Suppressor macrophage treated with lipopolysaccharide for 4 hours (primary cell): ENCODE results near the gene LTB4R2.
"Not testable (repeated sequence)": the region's sequence is repeated elsewhere in the genome, so short reads cannot be mapped to it uniquely, and the experiment has no call there.

Experiments
- DNase-seq: peaks from one replicate; pipeline ENCODE4 v3.0.0-alpha.2; 2020

Gene LTB4R2

DNA sequence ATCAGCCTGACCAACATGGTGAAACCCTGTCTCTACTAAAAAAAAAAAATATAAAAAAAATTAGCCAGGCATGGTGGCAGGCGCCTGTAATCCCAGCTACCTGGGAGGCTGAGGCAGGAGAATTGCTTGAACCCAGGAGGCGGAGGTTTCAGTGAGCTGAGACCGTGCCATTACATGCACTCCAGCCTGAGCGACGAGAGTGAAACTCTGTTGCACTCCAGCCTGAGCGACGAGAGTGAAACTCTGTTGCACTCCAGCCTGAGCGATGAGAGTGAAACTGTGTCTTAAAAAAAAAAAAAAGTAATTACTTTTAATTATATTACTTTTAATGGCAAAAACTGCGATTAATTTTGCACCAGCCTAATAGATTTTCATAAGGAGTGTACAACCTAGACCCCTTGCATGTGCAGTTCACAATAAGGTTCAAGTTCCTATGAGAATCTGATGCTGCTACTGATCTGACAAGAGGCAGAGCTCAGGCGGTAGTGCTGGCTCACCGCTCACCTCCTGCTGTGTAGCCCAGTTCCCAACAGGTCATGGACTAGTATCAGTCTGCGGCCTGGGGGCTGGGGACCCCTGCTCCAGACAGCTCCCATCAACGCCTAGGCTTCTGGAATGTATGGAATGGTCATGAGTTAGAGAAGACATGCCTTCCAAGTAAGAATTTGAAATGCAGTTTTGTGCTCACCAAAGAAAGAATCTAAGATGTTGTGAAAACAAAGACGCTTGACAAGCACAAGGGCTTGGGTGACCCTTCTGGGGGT lies 11.5 kb downstream of the LTB4R2 start:
- DNase-seq, result no peak

DNA sequence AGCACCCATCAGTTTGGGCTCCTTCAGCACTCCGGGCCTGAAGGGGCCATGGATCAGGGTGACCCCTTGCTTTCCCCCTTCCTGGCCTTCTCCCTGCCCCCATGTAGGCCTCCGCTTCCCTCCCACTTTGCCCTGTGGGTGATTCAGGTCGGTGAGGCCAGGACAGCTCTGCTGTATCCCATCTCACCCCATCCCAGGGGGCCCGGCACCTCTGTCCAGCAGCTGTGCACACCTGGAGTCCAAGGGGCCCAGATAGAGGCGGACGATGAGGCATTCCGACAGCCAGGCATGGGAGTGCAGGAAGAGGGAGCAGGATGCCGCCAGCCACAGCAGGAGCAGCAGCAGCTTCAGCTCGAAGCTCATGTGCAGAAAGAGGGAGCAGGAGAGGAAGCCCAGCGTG lies 12.7 kb downstream of the LTB4R2 start:
- DNase-seq, result no peak

DNA sequence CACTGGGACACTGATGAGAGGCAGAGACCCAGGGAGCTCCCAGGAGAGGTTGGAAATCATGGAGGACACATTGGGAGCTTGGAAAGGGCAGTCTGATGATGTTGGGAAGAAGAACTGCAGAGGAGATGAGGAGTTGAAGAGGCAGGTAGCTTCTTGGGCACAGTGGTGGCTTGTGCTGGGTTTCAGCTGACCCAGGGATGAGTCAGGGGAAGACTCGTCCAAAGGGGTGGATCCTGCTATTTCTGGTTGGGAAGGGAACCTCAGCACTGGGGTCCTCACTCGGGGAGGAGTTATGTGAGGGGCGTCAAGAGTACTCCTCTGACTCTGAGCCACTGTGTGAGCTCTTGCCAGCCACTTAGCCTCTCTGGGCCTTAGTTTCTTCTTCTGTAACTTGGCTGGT lies 13.4 kb downstream of the LTB4R2 start:
- DNase-seq, result no peak

DNA sequence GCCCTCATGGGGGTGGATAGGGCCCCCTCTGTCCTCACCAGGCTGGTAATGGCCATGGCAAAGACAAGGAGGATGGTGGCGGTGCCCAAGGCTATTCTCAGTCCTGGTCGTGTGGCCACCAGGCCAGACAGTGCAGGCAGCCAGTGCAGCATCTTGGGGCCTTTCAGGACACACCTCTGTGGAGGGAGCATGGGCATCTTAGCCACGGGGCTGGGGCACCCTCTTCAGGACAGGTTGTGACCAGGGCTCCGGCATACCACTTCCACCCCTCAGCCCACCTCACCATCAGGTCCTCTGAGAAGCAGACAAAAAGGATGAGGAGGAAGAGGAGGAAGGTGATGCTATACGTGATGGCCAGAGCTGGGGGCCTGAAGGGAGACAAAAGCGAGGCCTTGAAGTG lies 14.1 kb downstream of the LTB4R2 start:
- DNase-seq, result no peak

DNA sequence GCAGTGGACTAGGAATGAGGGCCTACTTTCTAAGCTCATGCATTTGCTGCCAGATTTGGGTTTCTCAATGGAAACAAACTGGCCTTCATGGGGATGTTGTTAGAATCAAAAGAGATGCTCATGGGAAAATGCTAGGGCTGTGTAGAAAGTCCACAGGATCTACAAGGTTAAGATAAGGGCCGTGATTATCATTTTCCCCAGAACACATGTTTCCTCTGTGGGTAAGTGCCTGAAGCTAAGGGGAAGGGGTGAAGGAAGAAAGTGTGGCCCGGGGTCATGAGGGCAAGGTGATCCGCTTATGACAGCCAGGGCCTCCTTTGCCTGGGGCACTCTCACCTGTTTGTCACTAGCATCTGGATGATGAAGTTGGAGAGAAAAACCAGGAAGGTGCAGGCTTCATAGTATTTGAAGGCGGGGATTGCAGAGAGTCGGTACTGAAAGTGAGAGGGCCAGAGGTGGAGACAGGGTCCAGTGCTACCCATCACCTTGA lies 15.1 kb downstream of the LTB4R2 start:
- DNase-seq, result no peak

DNA sequence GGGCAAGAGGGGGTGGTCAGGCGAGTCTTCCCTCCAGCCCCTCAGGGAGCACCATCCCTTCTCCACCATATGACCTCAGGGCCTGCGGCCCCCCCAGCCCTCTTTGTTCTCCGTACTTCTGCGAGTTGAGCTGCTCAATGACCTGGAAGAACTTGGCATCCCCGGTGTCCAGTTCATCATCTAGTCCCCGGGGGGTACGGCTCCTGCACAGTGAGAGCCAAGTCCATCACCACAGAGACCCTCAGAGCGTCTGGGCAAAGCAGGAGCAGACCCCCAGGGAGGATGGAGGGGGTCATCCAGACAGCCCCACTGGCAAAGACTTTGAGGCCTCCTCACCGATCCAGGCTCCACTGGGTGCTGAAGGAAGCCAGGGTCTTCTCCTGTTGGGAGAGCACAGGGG lies 16.0 kb downstream of the LTB4R2 start:
- DNase-seq, result no peak

DNA sequence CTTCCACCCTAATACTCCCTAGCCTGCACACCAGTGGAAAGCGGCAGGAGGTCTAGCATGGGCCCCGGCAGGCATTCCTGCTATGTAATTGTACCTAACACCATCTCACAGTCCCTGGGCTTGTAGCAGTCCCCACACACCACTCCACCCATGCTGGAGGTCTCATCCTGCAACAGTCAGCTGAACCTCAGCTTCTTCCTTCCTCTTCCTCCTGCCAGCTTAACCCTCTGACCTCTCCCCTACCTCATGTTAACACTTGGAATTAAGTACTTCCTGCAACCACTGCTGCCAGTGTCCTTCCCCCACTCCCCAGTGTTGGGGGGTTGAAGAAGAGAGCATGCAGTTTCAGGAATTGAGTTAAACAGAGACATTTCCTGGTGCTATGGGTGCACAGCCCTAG lies 17.4 kb downstream of the LTB4R2 start:
- DNase-seq, result no peak

DNA sequence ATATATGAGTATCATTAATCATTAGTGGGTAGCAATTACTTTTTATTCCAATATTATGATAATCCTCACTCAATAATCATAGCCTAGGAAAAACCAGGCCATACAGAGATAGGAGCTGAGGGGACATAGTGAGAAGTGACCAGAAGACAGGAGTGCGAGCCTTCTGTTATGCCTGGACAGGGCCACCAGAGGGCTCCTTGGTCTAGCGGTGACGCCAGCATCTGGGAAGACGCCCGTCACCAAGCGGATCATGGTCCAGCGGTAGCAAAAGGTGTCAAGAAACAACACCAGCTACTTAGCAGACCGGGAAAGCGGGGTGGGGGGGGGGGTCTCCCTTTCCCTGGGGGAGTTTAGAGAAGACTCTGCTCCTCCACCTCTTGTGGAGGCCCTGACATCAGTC lies 18.0 kb downstream of the LTB4R2 start:
- not testable (repeated sequence) for DNase-seq

DNA sequence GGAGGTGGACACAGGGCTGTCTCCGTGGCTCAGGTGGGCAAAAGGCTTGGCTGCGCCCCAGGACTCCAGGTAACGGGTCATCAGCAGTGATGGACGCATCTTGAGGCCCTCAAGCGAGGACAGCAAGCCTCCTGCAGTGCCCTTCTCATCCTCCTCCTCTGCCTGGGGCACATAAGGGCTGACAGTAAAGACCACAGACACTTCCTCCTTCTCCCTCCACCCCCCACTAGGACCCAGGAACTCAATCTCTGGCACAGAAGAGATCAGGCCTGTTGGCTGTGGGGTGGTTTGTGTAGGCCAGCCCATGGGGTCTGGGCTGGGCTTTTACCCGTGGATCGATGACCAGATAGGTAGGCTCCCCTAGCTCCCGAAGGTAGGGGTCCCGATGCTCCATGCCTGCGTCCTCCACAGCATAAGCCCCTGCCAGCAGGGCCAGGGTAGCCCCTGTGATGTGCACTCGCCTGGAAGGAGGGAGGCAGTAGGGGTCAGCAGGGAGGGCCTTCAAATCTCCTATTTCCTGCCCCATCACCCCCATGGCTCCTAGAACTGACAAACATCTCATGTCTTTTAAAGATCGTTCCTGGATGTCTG lies 19.2 kb downstream of the LTB4R2 start:
- no peak for DNase-seq

DNA sequence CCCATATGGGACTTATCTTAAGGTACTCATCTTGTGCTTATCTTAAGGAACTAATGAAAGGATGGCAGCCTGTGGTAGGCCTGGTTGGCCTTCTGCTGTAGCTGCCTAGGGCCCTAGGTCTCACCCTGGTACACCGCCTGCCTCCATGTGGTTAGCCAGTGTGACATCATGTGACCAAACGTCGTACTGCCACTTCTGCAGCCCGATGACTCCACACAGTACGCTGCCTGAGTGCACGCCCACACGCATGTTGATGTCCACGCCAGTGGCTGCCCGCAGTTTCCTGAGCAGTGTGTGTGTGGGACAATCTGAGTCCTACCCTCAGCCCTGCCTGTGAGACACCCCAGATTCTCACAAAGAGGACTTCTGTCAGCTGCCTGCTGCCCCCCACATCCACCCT lies 19.8 kb downstream of the LTB4R2 start:
- DNase-seq, result peak; percentile 92

DNA sequence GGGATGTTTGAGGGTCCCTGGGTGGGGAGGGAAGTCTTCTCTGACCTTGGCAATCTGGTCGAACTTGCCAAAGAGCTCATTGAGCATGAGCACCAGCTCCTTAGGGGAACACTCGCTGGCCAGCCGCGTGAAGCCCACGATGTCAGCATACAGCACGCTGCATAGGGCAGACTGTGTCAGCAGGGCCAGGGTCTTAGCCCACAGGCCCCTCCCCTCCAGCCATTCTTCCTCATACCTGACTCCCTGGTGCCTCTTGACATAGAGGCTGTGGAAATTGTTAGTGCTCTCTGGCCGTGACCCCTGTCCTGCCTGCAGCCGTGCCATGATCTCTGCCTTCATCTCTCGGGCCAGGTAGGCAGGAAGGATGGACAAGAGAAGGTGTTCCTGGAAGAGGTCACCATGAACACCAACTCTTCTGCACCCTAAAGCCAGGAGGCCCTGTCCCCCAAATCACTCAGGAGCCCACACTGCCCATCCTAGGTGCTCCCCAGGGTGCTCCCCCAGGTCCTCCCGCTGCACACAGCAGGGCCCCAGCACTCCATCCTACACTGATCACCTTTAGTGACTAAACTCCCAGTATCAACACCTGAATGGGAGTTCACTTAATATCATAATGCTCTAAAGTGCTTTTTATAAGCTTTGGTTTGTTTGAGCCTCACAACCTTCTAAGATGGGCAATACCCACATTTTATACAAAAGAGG lies 21.2 kb downstream of the LTB4R2 start:
- DNase-seq, result no peak

DNA sequence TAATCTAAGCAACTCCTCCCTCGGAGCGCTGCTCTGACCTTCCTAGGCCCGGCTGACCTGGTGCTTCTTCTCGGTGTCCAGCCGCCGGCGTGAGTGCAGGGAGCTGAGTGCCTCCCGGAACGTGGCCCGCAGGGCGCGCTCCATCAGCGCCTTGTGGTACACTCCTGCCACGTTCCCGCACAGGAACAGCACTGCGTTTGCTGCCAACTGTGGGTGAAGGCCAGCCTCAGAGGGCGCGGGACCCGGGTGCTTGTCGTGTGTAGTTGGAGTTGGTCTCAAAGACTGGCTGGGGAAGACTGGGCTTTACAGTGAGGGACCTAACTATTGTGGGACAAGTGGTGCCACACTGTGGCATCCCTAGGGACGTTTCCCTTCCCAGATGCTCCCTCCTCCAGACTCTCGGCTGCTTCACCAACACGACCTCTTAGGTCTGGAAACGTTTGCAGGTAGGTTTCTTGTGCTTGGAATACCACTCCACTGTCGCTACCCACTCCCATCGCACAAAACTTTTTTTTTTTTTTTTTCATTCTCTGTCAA lies 21.9 kb downstream of the LTB4R2 start:
- DNase-seq, result no peak

DNA sequence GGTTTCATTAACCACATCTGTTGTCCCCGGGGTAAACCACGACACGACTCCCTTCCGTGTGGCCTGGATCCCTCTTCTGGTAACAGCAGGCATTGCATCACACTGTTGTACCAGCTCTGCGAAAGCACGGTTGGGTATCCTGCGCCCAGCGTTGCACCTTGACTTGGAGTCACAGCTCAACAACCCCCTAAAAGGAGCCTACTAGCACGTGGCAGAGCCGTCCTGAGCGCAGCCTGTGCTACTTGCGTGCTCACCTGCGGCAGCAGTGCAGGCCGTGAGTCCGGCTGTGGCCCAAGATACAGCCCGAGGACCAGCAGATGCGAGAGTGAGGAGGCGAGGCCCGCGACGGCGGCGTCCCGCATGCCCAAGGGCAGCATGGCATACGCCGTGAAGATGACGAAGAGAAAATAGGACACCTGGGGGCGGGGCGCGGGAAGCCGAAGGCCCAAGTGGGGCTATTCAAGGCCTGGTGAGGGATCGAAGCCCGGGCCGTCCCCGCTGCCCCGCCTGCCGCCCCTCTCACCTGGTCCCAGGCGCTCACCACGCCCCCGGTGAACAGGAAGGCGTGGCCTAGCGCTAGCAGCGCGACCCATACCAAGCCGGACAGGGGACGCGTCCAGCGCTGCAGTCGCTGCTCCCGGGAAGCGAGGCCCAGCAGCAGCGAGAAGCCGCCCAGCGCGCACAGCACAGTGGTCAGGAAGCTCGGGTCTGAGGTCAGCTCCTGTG lies 22.5 kb downstream of the LTB4R2 start:
- DNase-seq, result peak; percentile 71

DNA sequence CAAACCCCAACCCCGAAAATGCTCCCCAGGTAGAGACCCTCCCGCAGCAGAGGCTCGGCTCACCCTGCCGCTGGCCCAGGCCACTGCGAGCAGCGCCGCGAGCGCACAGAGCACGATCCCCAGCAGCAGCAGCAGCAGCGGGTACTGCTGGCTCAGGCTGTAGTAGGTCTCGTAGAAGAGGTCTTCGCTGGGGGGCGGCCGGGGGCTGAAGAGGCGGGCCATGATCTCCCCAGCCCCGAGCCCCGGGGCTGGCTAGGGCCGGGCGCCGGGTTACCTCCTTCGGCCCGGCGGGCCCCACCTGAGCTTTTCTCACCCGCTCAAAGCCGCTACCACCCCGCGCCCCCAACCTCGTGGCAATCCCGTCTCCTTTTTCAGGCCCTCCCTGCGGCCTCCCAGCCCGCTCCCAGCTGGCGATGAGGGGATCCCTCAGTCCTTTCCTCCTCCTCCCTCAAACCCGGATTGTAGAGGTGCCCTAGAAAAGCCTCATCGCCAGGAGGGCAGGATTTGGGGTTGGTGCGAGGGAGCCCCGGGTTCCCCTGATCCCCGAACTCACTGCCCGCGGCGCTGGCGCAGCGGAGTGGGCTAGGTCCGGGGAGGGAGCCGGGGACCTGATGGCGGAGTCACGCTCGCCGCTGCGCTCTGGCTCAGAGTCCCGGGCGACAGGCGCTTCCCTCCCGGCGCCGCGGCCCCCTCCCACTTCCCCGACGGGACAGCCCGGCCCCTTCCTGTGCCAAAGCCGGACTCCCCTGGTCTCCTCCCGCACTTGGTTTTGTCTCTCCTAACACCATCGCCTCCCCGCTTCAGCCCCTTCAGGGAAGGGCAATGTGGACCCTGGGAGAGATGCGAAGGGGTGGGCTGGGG lies 24.7 kb downstream of the LTB4R2 start, which contains the start of gene ADCY4:
Gene ADCY4 (minus strand): TSS at position 641 of the 861 bp plus-strand sequence. CDS start 419 bp downstream, at position 222.
- no peak for DNase-seq

DNA sequence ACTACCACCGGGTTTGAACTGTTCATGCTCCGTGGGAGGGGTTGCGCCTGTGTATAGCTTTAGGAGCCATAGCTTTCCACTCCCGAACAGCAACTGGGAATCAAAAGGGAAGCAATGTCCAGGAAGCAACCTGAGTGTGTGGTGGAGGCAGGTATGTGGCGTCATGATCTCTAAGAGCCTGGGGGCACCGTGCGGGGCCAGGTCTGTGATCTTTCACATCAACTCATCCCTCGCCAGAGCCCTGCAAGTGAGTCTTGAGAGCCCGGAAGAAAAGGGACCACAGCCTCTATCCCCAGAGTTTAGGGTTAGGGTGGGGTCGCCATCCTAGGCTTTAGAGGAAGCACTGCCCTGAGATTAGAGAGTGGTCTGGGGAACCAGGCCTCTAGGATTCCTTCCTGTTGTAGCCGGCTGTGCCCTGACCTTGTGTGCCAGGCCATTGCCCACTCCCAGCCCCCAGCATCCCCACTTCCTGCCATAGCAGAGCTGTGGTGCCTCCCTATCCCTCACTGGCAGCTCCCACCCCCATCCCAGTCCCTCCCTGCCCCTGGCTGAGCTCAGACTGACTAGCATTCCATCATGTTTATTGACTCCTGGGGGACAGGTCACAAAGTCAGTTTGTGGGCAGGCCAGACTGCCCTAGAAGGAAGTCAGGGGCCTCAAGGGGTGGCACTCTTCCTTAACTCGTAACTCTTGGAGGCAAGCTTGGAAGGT lies 25.7 kb downstream of the LTB4R2 start:
- DNase-seq, result no peak

DNA sequence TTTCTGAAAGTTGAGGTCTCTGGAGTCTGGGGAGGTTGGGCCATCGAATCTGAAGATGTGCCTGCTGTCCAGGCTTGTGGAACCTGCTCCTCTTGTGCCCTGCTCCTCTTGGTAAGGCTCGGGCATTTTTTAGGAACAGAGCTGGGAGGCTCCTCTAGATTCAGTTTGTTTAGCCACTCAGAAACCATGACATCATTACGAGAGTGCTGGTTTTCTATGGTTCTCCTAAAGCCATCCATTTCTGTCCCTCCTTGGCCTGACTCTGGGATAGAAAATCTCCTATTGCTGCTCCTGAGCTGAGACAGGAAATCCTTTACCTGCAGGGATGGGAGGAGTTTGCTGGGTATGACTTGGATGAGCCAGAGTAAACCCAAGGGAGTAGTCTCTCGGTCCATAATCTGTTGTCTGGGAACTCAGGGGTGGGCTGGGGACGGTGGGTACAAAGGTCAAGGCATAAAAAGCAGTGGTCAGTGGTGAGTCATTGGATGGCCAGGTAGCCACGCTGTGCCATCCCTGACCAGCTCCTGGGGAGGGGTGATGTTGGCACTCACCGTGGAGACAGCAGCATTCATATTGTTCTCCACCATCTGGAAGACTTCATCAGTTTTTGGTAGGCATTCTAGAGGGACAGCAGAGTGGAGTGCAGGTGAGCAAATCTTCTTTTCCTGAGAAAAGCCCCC lies 27.3 kb downstream of the LTB4R2 start:
- no peak for DNase-seq

DNA sequence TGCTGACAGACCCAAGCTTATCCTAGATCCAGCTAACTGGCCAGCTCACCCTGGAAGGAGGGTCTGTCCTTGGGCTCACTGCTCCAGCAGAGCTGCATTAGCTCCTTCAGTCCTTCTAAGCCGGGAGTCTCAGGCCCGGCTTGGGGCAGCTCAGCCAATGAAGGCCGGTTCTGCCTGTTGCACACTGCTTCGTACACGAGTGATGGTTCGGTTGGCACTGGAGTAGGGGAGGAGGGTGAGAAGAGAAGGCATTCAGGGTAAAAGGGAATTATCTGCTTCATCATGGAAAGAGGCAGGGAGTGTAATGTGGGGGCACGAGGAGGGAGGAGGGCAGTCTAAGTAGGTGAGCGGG lies 27.9 kb downstream of the LTB4R2 start:
- DNase-seq, result no peak

DNA sequence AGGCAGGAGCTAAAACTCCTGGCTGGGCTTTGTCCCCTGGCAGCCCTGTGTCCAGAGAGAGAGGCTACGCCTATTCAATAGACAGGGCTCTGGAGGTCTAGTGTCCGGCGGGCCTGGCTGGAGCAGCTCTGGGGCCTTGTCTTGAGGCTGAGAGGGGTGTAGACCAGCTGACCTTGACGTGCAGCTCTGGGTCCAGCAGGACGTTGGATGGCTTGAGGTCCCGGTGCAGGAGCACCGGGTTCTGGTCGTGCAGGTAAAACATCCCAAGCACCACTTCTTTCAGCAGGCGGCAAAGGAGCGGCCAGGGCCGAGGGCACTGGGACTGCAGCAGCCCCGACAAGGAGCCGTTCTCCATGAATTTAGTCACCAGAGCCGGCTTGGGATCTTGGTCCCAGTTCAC lies 28.9 kb downstream of the LTB4R2 start:
- no peak for DNase-seq

DNA sequence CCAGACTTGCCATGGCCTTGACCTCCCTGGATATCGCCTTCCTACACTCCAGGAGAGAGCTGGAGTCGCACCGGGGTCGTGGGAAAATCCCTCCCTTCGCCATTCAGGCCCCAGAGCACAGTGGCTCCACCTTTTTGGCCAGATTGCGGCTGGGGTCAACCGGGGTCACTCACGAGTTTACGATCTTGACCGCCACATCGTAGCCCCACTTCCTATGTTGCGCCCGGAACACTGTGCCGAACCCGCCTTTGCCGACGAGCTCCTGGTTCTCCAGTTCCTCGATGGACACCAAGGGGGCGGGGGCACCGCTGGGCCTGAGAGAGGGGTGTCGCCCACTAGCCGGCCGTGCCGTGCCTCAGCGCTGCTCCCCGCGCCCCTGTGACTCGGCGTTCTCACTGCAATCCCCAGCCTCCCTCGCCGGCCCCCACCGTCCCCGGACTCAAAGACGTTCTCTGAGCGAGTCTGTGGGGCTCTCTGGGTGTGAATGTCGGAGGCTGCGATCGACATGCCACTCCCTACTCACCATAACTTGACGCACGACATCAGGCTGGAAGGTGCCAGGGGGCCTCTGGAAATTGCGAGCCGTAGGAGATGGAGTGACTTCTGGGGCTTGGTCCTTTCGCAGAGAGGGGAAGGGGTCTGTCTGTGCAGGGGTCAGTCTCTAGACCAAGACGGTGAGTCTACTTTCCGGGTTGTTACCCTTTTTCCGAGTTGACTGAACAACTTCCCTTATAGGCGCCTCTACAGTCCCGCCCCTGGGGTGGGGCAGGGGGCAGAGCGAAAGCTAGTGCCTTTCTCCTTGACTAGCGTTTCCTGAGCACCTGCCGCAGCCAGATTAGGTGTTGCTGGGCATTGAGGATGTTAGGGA lies 29.6 kb downstream of the LTB4R2 start, which contains the start of gene RIPK3:
Gene RIPK3 (minus strand): TSS at position 708 of the 868 bp plus-strand sequence. CDS start 165 bp downstream, at position 543.
- peak; percentile 77 for DNase-seq

DNA sequence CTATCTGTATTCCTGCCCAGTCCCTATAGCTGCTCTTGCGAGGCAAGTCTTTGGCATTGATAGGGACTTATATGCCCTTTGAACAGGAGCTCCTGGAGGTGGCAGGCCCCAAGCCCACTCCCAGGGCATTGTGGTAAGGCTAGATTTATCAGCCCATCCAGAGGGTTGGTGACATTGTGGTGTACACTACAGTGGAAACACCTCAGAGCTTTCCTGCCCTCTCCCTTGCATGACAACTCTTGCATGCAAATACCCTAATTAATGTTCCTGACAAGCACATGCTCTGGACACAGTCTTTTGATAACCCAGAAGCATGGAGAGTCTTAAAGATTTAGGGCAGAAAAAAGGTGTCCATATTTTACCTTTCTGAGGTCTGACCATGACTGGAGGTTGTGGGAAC lies 30.7 kb downstream of the LTB4R2 start:
- no peak for DNase-seq
